HepG2 (cell line): ENCODE measurements around the gene VPREB3. TPM values are rescaled to one million over a fixed set of nuclear protein-coding genes. Genes with fewer than 3 reads are reported as not detected.

Source experiments
- ATAC-seq: fragments of 200-7000 bp; cut with Tn5 transposase; 3 replicates; pipeline ENCODE4 v1.9.1; 2020; ENCODE audit warnings: mild to moderate bottlenecking, moderate library complexity
- BruUV-seq: library from RNA; stranded (reverse); fragments of 400-500 nt; replicated peaks from 2 replicates; lab custom pipeline; 2021; lab: Mats Ljungman, UMichigan
- CTCF ChIA-PET: fragments of 300-600 bp; formaldehyde crosslinking; extraction: SDS; loops from one replicate; lab custom pipeline; 2021; ENCODE audit warnings: low total read pairs, inconsistent platforms, low intra/inter-chr PET ratio; lab: Yijun Ruan, JAX
- POLR2A ChIA-PET: fragments of 350-600 bp; sonication (Branson Sonifier 250); formaldehyde crosslinking; loops from one replicate; lab custom pipeline; 2020; ENCODE audit warnings: antibody characterized with exemption, inconsistent platforms; lab: Yijun Ruan, JAX
- DNase-seq: peaks from one replicate; pipeline ENCODE4 v3.0.0-alpha.2; 2015; ENCODE audit warnings: low spot score
- FAIRE-seq: peaks from 3 replicates; lab custom pipeline; 2011; peaks lifted over from hg19 to GRCh38; lab: Jason Lieb, UNC
- H2AFZ ChIP-seq: one replicate; pipeline ENCODE4 v1.6.1; 2011; ENCODE audit warnings: low read length, inconsistent platforms
- H3K27ac ChIP-seq: fragments of 300-600 bp; 3 replicates; pipeline ENCODE4 v1.8.0; 2011; ENCODE audit warnings: mixed run types, mild to moderate bottlenecking, mixed read lengths, low read length, inconsistent platforms; ENCODE audit not compliant: insufficient read depth; ENCODE audit errors: extremely low read length
- H3K27me3 ChIP-seq, 2 experiments: fragments of 200-600 bp in 1 of 2; 2 replicates in 1 of 2; 3 replicates in 1 of 2; pipeline versions ENCODE4 v1.6.0 to v1.8.0; 2011; ENCODE audit warnings: low read length in 2 of 2, mild to moderate bottlenecking in 2 of 2, moderate library complexity in 2 of 2, inconsistent platforms in 1 of 2; ENCODE audit not compliant: insufficient read depth in 2 of 2, control insufficient read depth in 1 of 2
- H3K36me3 ChIP-seq, 2 experiments: fragments of 200-600 bp in 1 of 2; replicated peaks in 1 of 2; 2 replicates in 1 of 2; 3 replicates in 1 of 2; pipeline versions ENCODE4 v1.5.1 to v1.8.0; 2011; ENCODE audit warnings: low read length in 2 of 2, inconsistent platforms in 1 of 2; ENCODE audit not compliant: insufficient read depth in 2 of 2, control insufficient read depth in 1 of 2
- H3K4me1 ChIP-seq: 2 replicates; pipeline ENCODE4 v1.5.1; 2012; ENCODE audit warnings: low read length, inconsistent platforms; ENCODE audit not compliant: insufficient read depth
- H3K4me2 ChIP-seq: 2 replicates; pipeline ENCODE4 v1.6.0; 2011; ENCODE audit warnings: low read depth, low read length, inconsistent platforms
- H3K4me3 ChIP-seq, 3 experiments: fragments of 200-600 bp in 1 of 3; sonication (generic), shearing (Covaris generic) in 1 of 3; replicated peaks in 1 of 3; 2 replicates each; pipeline ENCODE4 v1.5.1; 2011 to 2016; ENCODE audit warnings: low read length in 3 of 3, inconsistent platforms in 2 of 3, low read depth in 2 of 3, mild to moderate bottlenecking in 2 of 3, control low read depth in 1 of 3, mixed read lengths in 1 of 3; ENCODE audit not compliant: insufficient read depth in 1 of 3
- H3K79me2 ChIP-seq: one replicate; pipeline ENCODE4 v1.6.1; 2011; ENCODE audit warnings: low read length, inconsistent platforms; ENCODE audit not compliant: insufficient read depth
- H3K9ac ChIP-seq: 2 replicates; pipeline ENCODE4 v1.6.0; 2011; ENCODE audit warnings: mild to moderate bottlenecking, low read depth, low read length, inconsistent platforms; ENCODE audit not compliant: insufficient read depth
- H3K9me3 ChIP-seq: 2 replicates; pipeline ENCODE4 v1.5.1; 2012; ENCODE audit warnings: mild to moderate bottlenecking, low read length
- H4K20me1 ChIP-seq: 2 replicates; pipeline ENCODE4 v1.6.0; 2011; ENCODE audit warnings: inconsistent platforms, mild to moderate bottlenecking, low read length, moderate library complexity; ENCODE audit not compliant: insufficient read depth
- CERS6 ChIP-seq: sonication (generic); formaldehyde crosslinking; IDR thresholded peaks from 2 replicates; pipeline ENCODE4 v1.5.0; 2020; ENCODE audit warnings: missing genetic modification reagents
- ELF3 ChIP-seq: IDR thresholded peaks from 2 replicates; pipeline ENCODE4 v1.6.1; 2016; ENCODE audit warnings: missing genetic modification reagents, missing compliant biosample characterization
- ERF ChIP-seq: IDR thresholded peaks from 2 replicates; pipeline ENCODE4 v1.6.1; 2018; ENCODE audit warnings: missing biosample characterization, missing genetic modification reagents
- FOXC1 ChIP-seq: sonication (generic); formaldehyde crosslinking; IDR thresholded peaks from 2 replicates; pipeline ENCODE4 v1.8.0; 2022; ENCODE audit warnings: mild to moderate bottlenecking, missing genetic modification reagents, borderline replicate concordance
- KDM5A ChIP-seq: fragments of 200-600 bp; sonication (generic); IDR thresholded peaks from 2 replicates; pipeline ENCODE4 v1.7.0; 2018; ENCODE audit warnings: antibody characterized with exemption, mild to moderate bottlenecking, low read length, borderline replicate concordance
- MYC ChIP-seq: sonication (generic); formaldehyde crosslinking; IDR thresholded peaks from 2 replicates; pipeline ENCODE4 v1.9.0; 2021; ENCODE audit warnings: missing genetic modification reagents, borderline replicate concordance
- NR2F1 ChIP-seq, 2 experiments: fragments of 450-650 bp in 1 of 2; formaldehyde crosslinking in 1 of 2; IDR thresholded peaks; 2 replicates each; pipeline versions ENCODE4 v1.5.0 to v1.6.1; 2016 to 2020; ENCODE audit warnings: mild to moderate bottlenecking in 1 of 2, missing compliant biosample characterization in 1 of 2, missing genetic modification reagents in 1 of 2, moderate library complexity in 1 of 2
- NR2F6 ChIP-seq, 2 experiments: IDR thresholded peaks; 2 replicates each; pipeline ENCODE4 v1.6.1; 2016; ENCODE audit warnings: antibody characterized with exemption in 1 of 2, mild to moderate bottlenecking in 1 of 2
- PATZ1 ChIP-seq: sonication (generic); formaldehyde crosslinking; IDR thresholded peaks from 2 replicates; pipeline ENCODE4 v1.4.0; 2020; ENCODE audit warnings: missing genetic modification reagents
- ZNF260 ChIP-seq: sonication (generic); formaldehyde crosslinking; IDR thresholded peaks from 2 replicates; pipeline ENCODE4 v1.4.0; 2020; ENCODE audit warnings: missing genetic modification reagents, low read depth, mild to moderate bottlenecking, borderline replicate concordance
- ZNF276 ChIP-seq: sonication (generic); formaldehyde crosslinking; IDR thresholded peaks from 2 replicates; pipeline ENCODE4 v1.4.0; 2020; ENCODE audit warnings: mild to moderate bottlenecking, low read depth, missing genetic modification reagents
- ZNF430 ChIP-seq: sonication (generic); formaldehyde crosslinking; IDR thresholded peaks from 2 replicates; pipeline ENCODE4 v1.9.0; 2021; ENCODE audit warnings: mild to moderate bottlenecking, missing genetic modification reagents
- ZNF547 ChIP-seq: sonication (generic); formaldehyde crosslinking; IDR thresholded peaks from 2 replicates; pipeline ENCODE4 v1.5.1; 2020; ENCODE audit warnings: mild to moderate bottlenecking, missing genetic modification reagents
- ZNF615 ChIP-seq: sonication (generic); formaldehyde crosslinking; IDR thresholded peaks from 2 replicates; pipeline ENCODE4 v1.5.0; 2020; ENCODE audit warnings: mild to moderate bottlenecking, missing genetic modification reagents, borderline replicate concordance
- ZNF746 ChIP-seq: sonication (generic); formaldehyde crosslinking; IDR thresholded peaks from 2 replicates; pipeline ENCODE4 v1.8.0; 2022; ENCODE audit warnings: mild to moderate bottlenecking, missing genetic modification reagents
- WGBS: methylation state at CpG from one replicate; pipeline ENCODE4 v1.1.6; 2017; ENCODE audit warnings: low lambda C conversion rate; 5-methylcytosine and 5-hydroxymethylcytosine counted together
- in situ Hi-C: cut with HindIII; loops from 2 replicates; pipeline ENCODE4 v1.10.0; 2017; ENCODE audit warnings: low pct_unique_long_range_greater_than_20kb; ENCODE audit not compliant: extremely low pct_ligation_motif_present
- intact Hi-C: fragments of 100-400 bp; cut with micrococcal nuclease; formaldehyde crosslinking; loops from one replicate; pipeline ENCODE4 v1.10.0; 2022; ENCODE audit not compliant: unreplicated experiment
- polyA plus RNA-seq, 8 experiments: library from polyadenylated mRNA; depleted of rRNA in 3 of 8; stranded (reverse) in 7 of 8; unstranded in 1 of 8; fragments of >200 nt; fragmentation: Illumina TruSeq in 4 of 8; extraction: Trizol in 4 of 8; gene quantifications; 2 replicates each; pipeline versions ENCODE4 v1.2.1 to v1.2.3, GENCODE V29; 2011 to 2016; ENCODE audit warnings: low read depth in 4 of 8, missing spikeins in 1 of 8, mixed read lengths in 1 of 8; ENCODE audit not compliant: insufficient read depth in 1 of 8
- total RNA-seq, 5 experiments: library from RNA; depleted of rRNA; stranded (reverse); fragments of >200 nt; fragmentation: Illumina TruSeq; extraction: Trizol; gene quantifications; 2 replicates each; pipeline ENCODE4 v1.2.3, GENCODE V29; 2016; ENCODE audit warnings: low read depth in 1 of 5

The VPREB3 gene
- total and polyA plus RNA-seq, 2 of the 13 experiments (the other 11 are each of a cell fraction or from before 2014, with no cell fraction given), result 0.22 TPM; not detected in 1

- Histone ChIP-seq H2AFZ (no peak overlapping the region), H3K9me3 (no peaks in the 10 kb centered on the region), H3K79me2 (no peaks in the 10 kb centered on the region), H4K20me1 (no peaks in the 10 kb centered on the region), H3K9ac (no peak overlapping the region), H3K36me3 (no peaks in the 10 kb centered on the region), H3K4me3 (no peak overlapping the region), H3K4me1 (peaks cover 13% of the 10 kb centered on the region)
- intact Hi-C loops, result no loop called here
- in situ Hi-C loops, result no loop called here
- no TSS peak for BruUV-seq
- CTCF ChIA-PET, result no interaction called here
- POLR2A ChIA-PET, result no interaction called here
- no peak for DNase-seq
- 77% methylated on average over 8 of the region's 8 CpGs for WGBS
- no peak for FAIRE-seq
- TF ChIP-seq ZNF276 (no peak), ERF (no peak), NR2F6 (IDR thresholded peaks at IDR 0.05) (no peak), NR2F6 (CRISPR knock-in tag; IDR thresholded peaks at IDR 0.05) (no peak), MYC (no peak), ZNF430 (CRISPR knock-in tag) (no peak), ZNF746 (CRISPR knock-in tag) (no peak), NR2F1 (CRISPR knock-in tag; IDR thresholded peaks at IDR 0.05) (no peak), CERS6 (CRISPR knock-in tag) (no peak), ZNF260 (no peak), ZNF615 (no peak), KDM5A (no peak), PATZ1 (CRISPR knock-in tag) (no peak), ZNF547 (CRISPR knock-in tag) (no peak), FOXC1 (no peak), ELF3 (CRISPR knock-in tag) (no peak)
- TF ChIP-seq, all 625 proteins: peak for 0
- Histone ChIP-seq H3K27ac (no peak overlapping the region), H3K4me2 (no peak overlapping the region), H3K27me3 (no peaks in the 10 kb centered on the region; a peak in 1 of 5 replicates)
- no peak for ATAC-seq
These were observed 1.5 kb upstream of the VPREB3 start for GRCh38 chr22:23755711-23756110.
